SU-DHL-6 (cell line): ENCODE results near the gene WDFY1.

Experiments
- H2AFZ ChIP-seq: fragments of 200-600 bp; sonication (generic); 2 replicates; pipeline ENCODE4 v1.6.1; 2014; ENCODE audit warnings: low read depth, mild to moderate bottlenecking, moderate library complexity, mixed read lengths, antibody characterized with exemption, low read length; ENCODE audit not compliant: severe bottlenecking
- H3F3A ChIP-seq: fragments of 200-600 bp; shearing (Covaris generic); 2 replicates; pipeline ENCODE4 v1.6.0; 2016; ENCODE audit warnings: antibody characterized with exemption, mild to moderate bottlenecking; ENCODE audit not compliant: insufficient read depth
- H3K27ac ChIP-seq: fragments of 200-600 bp; sonication (generic); 2 replicates; pipeline ENCODE4 v1.5.1; 2016; ENCODE audit warnings: low read depth, mild to moderate bottlenecking, low read length, moderate library complexity, mixed read lengths
- H3K27me3 ChIP-seq: fragments of 200-600 bp; sonication (generic), shearing (Covaris generic); 2 replicates; pipeline ENCODE4 v1.6.0; 2014; ENCODE audit warnings: mild to moderate bottlenecking, low read length
- H3K36me3 ChIP-seq: fragments of 200-600 bp; sonication (generic); 2 replicates; pipeline ENCODE4 v1.6.1; 2014; ENCODE audit warnings: mild to moderate bottlenecking, low read length, mixed read lengths
- H3K4me2 ChIP-seq: fragments of 300-600, 200-600 bp; shearing (Covaris generic), sonication (generic); 2 replicates; pipeline ENCODE4 v1.6.0; 2014; ENCODE audit warnings: low read length, low read depth, mild to moderate bottlenecking; ENCODE audit not compliant: poor library complexity, severe bottlenecking
- H3K4me3 ChIP-seq: fragments of 200-600 bp; sonication (generic); 2 replicates; pipeline ENCODE4 v1.5.1; 2014; ENCODE audit warnings: antibody characterized with exemption, low read length, mild to moderate bottlenecking, mixed read lengths; ENCODE audit not compliant: insufficient read depth, poor library complexity, severe bottlenecking
- H3K79me2 ChIP-seq: fragments of 200-600 bp; sonication (generic); 2 replicates; pipeline ENCODE4 v1.6.1; 2014; ENCODE audit warnings: mild to moderate bottlenecking, low read length, moderate library complexity; ENCODE audit not compliant: insufficient read depth
- H3K9ac ChIP-seq: fragments of 200-600 bp; sonication (generic); 2 replicates; pipeline ENCODE4 v1.7.0; 2014; ENCODE audit warnings: mild to moderate bottlenecking, low read length
- H3K9me2 ChIP-seq: fragments of 200-600 bp; sonication (generic); replicated peaks from 2 replicates; pipeline ENCODE4 v1.6.1; 2014; ENCODE audit warnings: low read length; ENCODE audit not compliant: insufficient read depth
- H3K9me3 ChIP-seq: fragments of 200-600 bp; sonication (generic); 2 replicates; pipeline ENCODE4 v1.6.1; 2014; ENCODE audit warnings: low read length, mixed read lengths; ENCODE audit not compliant: insufficient read depth
- H4K20me1 ChIP-seq: fragments of 200-600 bp; sonication (generic); 2 replicates; pipeline ENCODE4 v1.6.1; 2014; ENCODE audit warnings: low read depth, mild to moderate bottlenecking, antibody characterized with exemption, low read length, moderate library complexity, mixed read lengths
- EZH2phosphoT487 ChIP-seq: fragments of 200-600 bp; sonication (generic), shearing (Covaris generic); conservative IDR thresholded peaks from 2 replicates; pipeline ENCODE4 v1.6.1; 2018; ENCODE audit warnings: mild to moderate bottlenecking, antibody characterized with exemption, low read length, moderate library complexity, mixed read lengths
- TF ChIP-seq, protein P1 (sequence below): fragments of 200-600 bp; sonication (generic); IDR thresholded peaks from one replicate; pipeline ENCODE4 v1.5.1; 2017; ENCODE audit warnings: antibody characterized with exemption, mild to moderate bottlenecking, low read length, moderate library complexity; ENCODE audit not compliant: insufficient read depth, poor library complexity, severe bottlenecking

Gene WDFY1

DNA sequence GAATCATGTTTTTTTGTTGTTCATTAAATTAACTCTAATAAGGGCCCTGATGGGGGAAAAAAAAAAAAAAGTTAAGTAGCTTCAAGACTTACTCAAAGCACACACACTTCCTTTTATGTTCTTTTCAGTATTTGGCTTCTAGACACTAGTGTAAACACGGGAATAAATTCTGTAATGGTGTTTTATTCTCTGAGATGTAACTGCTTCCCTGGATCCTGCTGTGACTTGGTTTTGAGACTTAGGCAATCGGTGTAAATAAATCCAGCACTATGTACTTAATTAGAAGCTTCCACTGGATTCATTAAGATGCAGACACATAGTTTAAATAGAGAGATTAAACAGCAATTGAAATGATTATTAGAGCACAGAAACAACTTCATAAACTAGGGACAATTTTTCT, 81.6 kb downstream of the WDFY1 start:
- Histone ChIP-seq H3F3A (no peaks in the 10 kb centered on the region), H3K27me3 (no peaks in the 10 kb centered on the region), H3K4me3 (no peak overlapping the region), H3K79me2 (no peaks in the 10 kb centered on the region), H4K20me1 (no peaks in the 10 kb centered on the region), H3K9me2 (no peaks in the 10 kb centered on the region), H3K27ac (no peak overlapping the region), H3K36me3 (no peaks in the 10 kb centered on the region), H2AFZ (no peak overlapping the region), H3K9ac (no peak overlapping the region), H3K9me3 (no peaks in the 10 kb centered on the region), H3K4me2 (no peak overlapping the region)
- TF ChIP-seq, protein P1, sequence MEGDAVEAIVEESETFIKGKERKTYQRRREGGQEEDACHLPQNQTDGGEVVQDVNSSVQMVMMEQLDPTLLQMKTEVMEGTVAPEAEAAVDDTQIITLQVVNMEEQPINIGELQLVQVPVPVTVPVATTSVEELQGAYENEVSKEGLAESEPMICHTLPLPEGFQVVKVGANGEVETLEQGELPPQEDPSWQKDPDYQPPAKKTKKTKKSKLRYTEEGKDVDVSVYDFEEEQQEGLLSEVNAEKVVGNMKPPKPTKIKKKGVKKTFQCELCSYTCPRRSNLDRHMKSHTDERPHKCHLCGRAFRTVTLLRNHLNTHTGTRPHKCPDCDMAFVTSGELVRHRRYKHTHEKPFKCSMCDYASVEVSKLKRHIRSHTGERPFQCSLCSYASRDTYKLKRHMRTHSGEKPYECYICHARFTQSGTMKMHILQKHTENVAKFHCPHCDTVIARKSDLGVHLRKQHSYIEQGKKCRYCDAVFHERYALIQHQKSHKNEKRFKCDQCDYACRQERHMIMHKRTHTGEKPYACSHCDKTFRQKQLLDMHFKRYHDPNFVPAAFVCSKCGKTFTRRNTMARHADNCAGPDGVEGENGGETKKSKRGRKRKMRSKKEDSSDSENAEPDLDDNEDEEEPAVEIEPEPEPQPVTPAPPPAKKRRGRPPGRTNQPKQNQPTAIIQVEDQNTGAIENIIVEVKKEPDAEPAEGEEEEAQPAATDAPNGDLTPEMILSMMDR: no peak
- TF ChIP-seq EZH2phosphoT487: no peak

DNA sequence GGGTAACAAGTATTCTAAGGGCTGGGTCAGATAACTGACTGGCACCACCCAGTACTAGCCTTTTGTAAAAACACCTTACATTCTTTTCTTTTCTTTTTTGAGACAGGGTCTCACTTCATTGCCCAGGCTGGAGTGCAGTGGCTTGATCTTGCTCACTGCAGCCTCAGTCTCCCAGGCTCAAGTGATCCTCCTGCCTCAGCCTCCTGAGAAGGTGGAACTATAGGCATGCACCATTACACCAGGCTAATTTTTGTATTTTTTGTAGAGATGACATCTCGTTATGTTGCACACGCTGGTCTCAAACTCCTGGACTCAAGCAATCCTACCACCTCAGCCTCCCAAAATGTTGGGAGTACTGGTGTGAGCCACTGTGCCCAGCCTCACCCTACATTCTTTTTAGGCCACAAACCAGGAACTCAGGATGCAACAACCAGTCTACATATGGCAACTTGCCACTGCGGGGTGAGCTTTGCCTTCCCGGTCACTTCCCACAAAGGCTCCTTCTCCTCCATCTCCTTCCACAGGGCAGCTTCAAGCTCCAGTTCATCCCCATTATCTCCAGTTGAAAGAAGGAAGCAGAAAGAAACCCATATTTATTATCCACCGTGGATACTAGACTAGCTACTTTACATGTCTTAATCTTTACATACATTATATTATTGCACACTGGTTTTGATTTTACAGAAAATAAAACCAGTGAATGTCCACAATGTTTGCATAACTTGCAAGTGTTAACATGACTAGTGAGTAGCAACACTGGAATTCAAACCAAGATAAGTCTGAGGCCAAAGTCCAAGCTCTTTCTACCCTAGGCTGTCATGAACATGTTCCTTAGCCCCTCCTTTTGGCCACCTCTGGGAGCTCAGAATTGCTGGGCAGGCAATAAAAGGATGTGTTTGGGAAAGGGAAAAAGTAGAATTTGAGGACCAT, 84.1 kb downstream of the WDFY1 start:
- TF ChIP-seq, protein P1: no peak
- no peak for TF ChIP-seq EZH2phosphoT487
- H2AFZ ChIP-seq: no peak overlapping the region
- no peak overlapping the region for H3K27ac ChIP-seq
- H4K20me1 ChIP-seq: no peaks in the 10 kb centered on the region
- no peaks in the 10 kb centered on the region for H3F3A ChIP-seq
- H3K9me3 ChIP-seq: no peaks in the 10 kb centered on the region
- H3K36me3 ChIP-seq: no peaks in the 10 kb centered on the region
- no peak overlapping the region for H3K4me3 ChIP-seq
- H3K4me2 ChIP-seq: no peak overlapping the region
- no peak overlapping the region for H3K9ac ChIP-seq
- H3K9me2 ChIP-seq: no peaks in the 10 kb centered on the region
- H3K79me2 ChIP-seq: no peaks in the 10 kb centered on the region
- H3K27me3 ChIP-seq: no peaks in the 10 kb centered on the region

DNA sequence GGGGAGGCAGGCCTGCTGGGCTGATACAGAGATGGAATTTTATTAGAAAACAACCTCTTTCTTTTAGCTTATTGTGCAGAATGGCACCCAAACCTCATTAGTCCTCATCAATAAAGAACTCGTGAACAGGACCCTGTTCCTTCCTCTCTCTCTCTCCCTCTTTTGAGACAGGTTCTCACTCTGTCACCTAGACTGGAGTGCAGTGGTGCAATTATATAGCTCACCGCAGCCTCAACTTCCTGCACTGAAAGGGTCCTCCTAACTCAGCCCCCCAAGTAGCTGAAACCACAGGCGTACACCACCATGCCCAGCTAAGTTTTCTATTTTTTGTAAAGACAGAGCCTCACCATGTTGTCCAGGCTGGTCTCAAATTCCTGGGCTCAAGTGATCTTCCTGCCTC, 86.1 kb downstream of the WDFY1 start:
- H4K20me1 ChIP-seq: no peaks in the 10 kb centered on the region
- no peak overlapping the region for H2AFZ ChIP-seq
- no peak overlapping the region for H3K4me2 ChIP-seq
- no peaks in the 10 kb centered on the region for H3K79me2 ChIP-seq
- TF ChIP-seq EZH2phosphoT487: no peak
- TF ChIP-seq, protein P1: no peak
- no peaks in the 10 kb centered on the region for H3F3A ChIP-seq
- H3K27ac ChIP-seq: no peak overlapping the region
- H3K36me3 ChIP-seq: no peaks in the 10 kb centered on the region
- no peaks in the 10 kb centered on the region for H3K27me3 ChIP-seq
- H3K4me3 ChIP-seq: no peak overlapping the region
- H3K9me3 ChIP-seq: no peaks in the 10 kb centered on the region
- no peak overlapping the region for H3K9ac ChIP-seq
- H3K9me2 ChIP-seq: no peaks in the 10 kb centered on the region
